Measurements from ENCODE around the gene BACH2.

BACH2 gene

DNA sequence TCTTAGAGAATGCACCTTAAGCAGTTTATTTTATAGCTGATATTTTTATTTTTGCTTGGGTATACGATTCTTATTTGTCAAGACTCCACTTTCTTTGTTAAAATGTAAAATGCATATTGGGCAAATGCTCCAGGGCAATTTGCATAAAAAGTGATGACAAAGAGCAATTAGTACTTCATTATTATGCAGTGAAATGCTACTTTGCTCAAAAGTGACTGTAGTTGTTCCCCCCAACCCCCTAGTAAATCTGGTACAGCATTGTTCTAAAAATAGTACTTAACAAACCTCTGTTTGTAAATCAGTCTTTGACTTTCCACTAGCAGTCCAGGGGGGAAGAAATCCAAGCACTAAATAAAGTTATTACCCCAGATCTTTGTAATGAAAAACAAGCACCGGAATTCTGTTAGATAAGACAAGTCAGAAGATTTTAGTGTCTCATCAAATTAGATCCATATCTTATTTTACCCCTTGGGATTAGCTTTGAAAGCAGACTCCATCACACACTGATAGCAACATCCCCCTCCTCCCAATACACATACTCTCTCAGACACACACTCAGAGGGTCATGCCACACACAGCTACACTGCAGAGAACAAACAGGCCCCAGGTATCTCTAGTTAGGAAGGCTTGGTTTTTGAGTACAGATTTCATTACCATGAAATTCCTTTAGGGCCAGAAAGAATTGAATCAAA lies 32.9 kb upstream of the BACH2 start:
- no peak for DNase-seq (ENCODE audit: low read depth)
- no peak overlapping the region for H3K4me3 ChIP-seq (ENCODE audit: control insufficient read depth, low read depth, low read length)
- TF ChIP-seq, protein P1, sequence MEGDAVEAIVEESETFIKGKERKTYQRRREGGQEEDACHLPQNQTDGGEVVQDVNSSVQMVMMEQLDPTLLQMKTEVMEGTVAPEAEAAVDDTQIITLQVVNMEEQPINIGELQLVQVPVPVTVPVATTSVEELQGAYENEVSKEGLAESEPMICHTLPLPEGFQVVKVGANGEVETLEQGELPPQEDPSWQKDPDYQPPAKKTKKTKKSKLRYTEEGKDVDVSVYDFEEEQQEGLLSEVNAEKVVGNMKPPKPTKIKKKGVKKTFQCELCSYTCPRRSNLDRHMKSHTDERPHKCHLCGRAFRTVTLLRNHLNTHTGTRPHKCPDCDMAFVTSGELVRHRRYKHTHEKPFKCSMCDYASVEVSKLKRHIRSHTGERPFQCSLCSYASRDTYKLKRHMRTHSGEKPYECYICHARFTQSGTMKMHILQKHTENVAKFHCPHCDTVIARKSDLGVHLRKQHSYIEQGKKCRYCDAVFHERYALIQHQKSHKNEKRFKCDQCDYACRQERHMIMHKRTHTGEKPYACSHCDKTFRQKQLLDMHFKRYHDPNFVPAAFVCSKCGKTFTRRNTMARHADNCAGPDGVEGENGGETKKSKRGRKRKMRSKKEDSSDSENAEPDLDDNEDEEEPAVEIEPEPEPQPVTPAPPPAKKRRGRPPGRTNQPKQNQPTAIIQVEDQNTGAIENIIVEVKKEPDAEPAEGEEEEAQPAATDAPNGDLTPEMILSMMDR (IDR thresholded peaks at IDR 0.05; ENCODE audit: control insufficient read depth, insufficient read depth, low read depth, low read length, missing control alignments): no peak

DNA sequence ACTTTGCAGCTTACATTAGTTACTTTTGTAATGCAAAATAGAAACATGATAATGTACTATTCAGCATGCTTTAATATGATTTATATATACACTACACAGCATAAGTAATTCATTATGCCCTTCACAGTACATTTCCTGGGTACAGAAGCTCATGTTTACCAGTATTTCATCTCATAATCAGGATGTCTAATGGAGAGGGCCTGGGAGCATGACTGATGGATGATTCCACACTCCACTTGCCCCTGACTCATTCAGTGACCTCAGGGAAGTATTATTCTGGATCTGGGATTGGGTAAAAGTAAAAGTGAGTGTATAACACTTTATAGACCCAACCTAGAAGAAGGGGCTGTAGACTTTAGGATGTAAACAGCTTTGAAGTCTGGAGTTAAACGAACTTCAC lies 31.4 kb upstream of the BACH2 start:
- TF ChIP-seq, protein P1 (IDR thresholded peaks at IDR 0.05; ENCODE audit: control insufficient read depth, insufficient read depth, low read depth, low read length, missing control alignments): no peak
- no peak for DNase-seq (ENCODE audit: low read depth)
- H3K4me3 ChIP-seq (ENCODE audit: control insufficient read depth, low read depth, low read length): no peak overlapping the region

DNA sequence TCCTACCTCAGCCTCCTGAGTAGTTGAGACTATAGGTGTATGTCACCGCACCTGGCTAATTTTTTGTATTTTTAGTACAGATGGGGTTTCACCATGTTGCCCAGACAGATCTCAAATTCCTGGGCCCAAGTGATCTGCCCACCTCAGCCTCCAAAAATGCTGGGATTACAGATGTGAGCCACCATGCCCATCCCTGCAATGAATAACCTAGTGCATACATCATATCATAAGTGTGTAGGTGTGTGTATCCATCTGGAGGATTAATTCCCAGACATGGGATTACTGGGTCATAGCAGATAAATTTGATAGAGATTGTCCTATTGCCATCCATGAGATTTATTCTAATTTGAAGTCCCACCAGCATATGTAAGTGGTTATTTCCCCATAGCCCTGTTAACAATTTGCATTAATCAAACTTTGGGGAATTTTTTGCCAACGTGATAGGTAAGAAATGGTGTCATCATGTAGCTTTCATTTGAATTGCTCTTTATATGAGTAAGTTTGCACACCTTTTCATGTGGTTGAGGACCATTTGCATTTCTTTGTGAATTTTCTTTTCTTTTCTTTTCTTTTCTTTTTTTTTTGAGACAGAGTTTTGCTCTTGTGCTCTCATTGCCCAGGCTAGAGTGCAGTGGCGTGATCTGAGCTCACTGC lies 29.9 kb upstream of the BACH2 start:
- no peak overlapping the region for H3K4me3 ChIP-seq (ENCODE audit: control insufficient read depth, low read depth, low read length)
- no peak for DNase-seq (ENCODE audit: low read depth)
- TF ChIP-seq, protein P1 (IDR thresholded peaks at IDR 0.05; ENCODE audit: control insufficient read depth, insufficient read depth, low read depth, low read length, missing control alignments): no peak

DNA sequence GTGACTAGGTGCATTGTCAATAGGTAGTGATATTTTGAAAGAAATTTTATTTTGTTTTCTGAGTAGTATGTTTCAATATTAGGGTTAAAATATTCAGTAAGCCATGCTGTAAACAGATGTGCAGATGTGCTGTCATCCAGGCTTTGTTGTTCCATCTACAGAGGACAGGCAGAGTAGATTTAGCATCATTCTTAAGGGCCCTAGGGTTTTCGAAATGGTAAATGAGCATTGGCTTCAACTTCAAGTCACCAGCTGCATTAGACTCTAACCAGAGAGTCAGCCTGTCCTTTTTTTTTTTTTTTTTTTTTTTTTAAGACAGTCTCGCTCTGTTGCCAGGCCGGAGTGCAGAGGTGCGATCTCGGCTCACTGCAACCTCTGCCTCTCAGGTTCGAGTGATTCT lies 27.1 kb upstream of the BACH2 start:
- DNase-seq (ENCODE audit: low read depth): no peak
- TF ChIP-seq, protein P1 (IDR thresholded peaks at IDR 0.05; ENCODE audit: control insufficient read depth, insufficient read depth, low read depth, low read length, missing control alignments): no peak
- H3K4me3 ChIP-seq (ENCODE audit: control insufficient read depth, low read depth, low read length): no peak overlapping the region

DNA sequence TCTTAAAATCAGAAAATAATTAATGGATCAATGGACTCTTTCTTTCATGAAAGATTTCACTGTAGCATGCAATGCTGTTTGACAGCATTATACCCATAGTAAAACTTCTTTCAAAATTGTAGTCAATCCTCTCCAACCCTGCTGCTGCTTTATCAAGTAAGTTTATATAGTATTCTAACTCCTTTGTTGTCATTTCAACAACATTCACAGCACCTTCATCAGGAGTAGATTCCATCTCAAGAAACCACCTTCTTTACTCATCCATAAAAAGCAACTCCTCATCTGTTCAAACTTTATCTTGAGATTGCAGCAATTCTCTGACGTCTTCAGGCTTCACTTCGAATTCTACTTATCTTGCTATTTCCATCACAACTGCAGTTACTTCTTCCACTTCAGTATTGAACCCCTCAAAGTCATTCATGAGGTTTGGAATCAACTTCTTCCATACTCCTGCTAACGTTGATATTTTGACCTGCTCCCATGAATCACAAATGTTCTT lies 26.4 kb upstream of the BACH2 start:
- no peak for DNase-seq (ENCODE audit: low read depth)
- no peak overlapping the region for H3K4me3 ChIP-seq (ENCODE audit: control insufficient read depth, low read depth, low read length)
- TF ChIP-seq, protein P1 (IDR thresholded peaks at IDR 0.05; ENCODE audit: control insufficient read depth, insufficient read depth, low read depth, low read length, missing control alignments): no peak

DNA sequence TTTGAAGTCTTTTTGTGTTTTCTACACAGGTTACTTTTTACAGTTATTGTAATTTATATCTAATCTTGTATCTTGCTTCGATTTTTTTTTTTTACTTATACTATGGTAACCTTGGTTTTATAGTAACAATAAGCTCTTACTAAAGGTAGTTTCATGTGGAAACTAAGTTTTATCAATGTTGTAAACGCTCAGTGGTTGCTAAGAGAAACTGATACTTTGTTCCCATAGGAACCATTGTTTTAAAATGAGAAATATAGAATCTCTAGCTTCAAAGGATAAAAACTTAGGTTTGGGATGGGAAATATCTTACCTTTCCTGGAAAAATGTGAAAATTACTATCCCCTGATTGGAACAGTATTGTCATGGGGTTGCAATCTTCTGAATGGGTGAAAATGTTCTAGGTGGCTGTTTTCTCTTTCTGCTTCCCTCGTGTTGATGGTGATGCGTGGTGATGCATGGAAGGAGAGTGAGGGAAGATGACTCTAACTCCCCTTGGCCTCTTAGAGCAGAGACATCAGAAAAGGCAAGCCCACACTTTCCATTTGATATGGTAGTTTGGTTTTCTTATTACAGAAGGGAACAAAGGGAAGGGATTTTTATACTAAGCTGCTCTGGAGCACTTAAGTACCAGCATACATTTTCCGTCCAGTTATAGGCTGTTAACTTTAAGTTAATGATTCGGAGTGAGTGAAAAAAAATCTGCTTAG lies 23.5 kb upstream of the BACH2 start:
- H3K4me3 ChIP-seq (ENCODE audit: control insufficient read depth, low read depth, low read length): no peak overlapping the region
- no peak for DNase-seq (ENCODE audit: low read depth)
- TF ChIP-seq, protein P1 (IDR thresholded peaks at IDR 0.05; ENCODE audit: control insufficient read depth, insufficient read depth, low read depth, low read length, missing control alignments): no peak

Data from AG09309 (cell line).